Amniotic epithelial cell (primary cell): ENCODE measurements around the gene ABCF1.

Source experiments
- DNase-seq: peaks from one replicate; pipeline ENCODE4 v3.0.0-alpha.2; 2010; ENCODE audit warnings: low read depth

ABCF1 gene

DNA sequence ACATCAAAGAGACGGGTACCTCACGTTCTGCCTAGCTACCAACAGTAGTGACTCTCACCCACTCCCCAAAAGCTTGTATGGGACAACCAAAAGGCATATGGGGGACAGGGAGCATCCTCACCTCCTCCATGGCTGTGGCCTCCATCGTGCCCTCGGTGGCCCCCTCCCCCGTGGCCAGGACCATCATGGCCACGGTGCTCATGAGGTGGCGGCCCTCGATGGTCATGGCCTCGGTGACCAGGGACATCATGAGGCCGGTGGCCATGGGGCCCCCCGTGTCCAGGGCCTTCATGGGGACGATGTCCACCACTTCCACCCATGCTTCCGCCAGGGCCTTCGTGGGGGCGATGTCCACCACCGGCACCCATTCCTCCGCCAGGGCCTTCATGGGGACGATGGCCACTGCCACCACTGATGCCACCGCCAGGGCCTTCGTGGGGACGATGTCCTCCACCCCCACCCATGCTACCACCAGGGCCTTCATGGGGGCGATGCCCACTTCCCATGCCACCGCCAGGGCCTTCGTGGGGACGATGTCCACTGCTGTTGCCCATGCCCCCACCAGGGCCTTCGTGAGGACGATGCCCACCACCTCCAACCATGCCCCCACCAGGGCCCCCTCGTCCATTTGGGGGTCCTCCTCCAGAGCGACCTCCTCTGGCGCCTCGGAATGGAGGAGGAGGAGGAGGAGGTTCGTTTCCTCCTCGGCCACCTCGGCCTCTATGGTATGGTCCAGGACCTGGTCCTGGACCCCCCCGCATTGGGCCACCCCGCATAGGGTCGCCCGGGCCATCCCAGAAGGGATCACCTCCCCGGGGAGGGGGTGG, 30.8 kb downstream of the ABCF1 start:
- DNase-seq, result no peak

DNA sequence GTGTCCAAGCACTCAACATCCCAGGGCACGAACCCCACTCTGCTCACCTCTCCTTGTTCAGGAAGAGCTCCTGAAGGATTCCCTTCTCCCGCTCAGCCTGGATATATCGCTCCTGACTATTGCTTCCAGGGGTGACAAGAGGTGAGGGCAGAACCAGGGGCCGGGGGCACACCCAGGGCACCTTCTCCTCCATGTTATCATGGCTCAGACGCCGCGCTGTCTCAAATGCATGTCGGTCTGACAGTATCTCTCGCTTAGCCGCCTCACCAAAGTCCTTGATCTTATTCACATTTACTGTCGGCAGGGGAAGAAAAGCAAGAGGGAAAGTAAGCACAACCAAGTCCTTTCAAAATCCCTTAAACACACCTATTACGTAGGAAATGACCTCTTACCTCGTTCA, 32.7 kb downstream of the ABCF1 start:
- no peak for DNase-seq

DNA sequence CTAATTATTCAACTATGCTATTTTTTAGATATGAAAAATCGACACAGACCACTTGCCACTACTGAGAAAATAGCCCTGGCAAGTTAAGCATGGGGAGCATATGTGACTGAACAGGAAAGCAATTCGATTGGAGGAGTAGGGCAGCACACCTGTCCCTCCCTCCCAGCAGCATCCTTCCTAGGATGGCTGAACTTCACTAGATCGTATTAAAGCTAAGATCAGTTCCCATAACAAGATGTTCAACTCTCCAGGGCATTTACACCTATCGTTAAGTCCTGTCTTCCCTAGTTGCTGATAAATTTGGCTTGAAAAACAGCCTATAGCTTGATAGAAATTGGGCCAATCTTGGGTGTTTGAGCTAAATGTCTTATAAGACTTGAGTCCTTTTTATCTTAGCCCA, 38.8 kb downstream of the ABCF1 start:
- no peak for DNase-seq

DNA sequence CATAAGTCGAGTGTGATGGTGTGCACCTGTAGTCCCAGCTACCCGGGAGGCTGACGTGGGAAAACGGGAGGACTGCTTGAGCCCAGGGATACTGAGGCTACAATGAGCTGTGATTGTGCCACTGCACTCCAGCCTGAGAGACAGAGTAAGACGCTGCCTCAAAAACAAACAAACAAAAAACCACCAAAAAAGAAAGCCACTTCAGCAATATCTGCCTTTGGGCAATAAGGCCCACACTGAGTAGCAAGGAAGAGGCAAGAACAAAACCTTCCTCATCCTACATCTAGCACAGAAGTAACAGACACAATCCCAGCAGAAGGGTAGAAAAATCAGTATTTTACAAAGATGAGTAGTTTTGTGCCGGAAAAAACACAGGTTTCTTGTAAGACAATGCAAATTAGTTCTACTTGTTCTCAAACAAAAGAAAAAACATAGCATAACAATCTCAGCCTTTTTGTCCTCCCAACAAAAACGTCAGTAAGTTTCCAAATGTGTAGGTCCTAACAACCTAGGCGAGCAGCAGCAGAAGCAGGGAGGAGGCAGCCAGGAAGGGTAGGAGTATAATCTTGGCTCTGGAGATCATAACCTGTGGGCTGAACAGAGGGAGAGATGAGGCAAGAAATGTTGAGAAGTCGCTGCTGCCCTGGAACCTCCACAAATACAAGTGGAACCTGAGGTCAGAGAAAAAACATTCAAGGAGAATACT, 40.1 kb downstream of the ABCF1 start:
- DNase-seq, result peak; percentile 81

DNA sequence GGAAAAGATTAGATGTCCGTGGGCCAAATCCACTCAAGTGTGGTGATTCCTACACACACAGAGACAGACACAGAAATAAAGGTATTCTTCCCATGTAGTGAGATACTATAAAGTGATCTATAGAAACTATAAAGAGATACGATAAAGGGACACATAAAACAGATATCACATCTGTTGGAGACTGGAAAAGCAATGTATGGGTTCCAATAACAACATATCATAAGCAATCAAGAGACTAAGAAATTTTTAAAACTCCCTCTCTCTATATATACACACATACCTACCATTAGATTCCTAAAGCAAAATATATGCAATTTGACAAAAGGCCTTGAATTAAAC, 40.6 kb downstream of the ABCF1 start:
- DNase-seq, result no peak

DNA sequence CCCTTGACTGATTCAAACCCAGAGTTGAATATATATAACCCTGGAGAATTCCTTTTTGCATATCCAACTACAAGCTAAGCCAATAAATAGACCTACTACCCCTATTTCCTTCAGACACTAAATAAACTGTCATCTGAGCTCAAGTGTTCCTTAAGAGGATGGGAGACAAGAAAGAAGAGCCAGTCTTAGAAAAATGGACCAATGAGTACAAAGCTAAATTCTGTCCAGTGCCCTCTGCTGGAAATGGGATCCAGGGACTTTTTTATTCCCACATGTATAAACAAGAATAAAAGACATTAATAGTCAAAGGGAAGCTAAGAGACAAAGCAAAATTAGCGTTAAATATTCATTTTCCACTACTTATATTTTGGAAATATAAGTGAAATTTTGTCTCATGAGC, 41.0 kb downstream of the ABCF1 start:
- DNase-seq, result peak; percentile 36

DNA sequence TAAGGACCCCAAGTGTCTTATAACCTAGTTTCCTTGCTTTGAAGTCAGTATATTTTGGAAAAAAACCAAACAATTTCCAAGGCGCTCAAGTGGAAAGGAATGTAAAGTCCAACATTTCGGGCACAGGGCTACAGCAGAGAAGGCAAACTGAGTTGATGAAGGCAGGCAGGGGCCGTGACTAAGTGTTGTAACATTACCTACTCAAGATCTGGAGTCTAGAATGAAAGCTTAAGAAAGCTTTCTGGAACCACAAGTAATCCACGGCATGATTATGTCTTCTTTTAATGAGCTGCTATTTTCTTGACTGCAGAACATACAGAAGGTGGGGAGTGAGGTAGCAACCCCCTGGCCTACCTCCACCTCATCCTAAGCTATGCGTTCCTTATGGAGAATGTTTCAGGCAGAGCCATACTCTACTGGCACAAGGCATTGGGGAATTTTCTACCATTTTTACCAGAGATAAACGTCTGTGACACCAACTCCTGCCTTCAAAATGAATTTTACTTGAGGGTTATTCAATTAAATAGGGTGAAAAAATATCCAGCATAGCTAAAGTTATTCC, 41.5 kb downstream of the ABCF1 start:
- peak; percentile 80 for DNase-seq

DNA sequence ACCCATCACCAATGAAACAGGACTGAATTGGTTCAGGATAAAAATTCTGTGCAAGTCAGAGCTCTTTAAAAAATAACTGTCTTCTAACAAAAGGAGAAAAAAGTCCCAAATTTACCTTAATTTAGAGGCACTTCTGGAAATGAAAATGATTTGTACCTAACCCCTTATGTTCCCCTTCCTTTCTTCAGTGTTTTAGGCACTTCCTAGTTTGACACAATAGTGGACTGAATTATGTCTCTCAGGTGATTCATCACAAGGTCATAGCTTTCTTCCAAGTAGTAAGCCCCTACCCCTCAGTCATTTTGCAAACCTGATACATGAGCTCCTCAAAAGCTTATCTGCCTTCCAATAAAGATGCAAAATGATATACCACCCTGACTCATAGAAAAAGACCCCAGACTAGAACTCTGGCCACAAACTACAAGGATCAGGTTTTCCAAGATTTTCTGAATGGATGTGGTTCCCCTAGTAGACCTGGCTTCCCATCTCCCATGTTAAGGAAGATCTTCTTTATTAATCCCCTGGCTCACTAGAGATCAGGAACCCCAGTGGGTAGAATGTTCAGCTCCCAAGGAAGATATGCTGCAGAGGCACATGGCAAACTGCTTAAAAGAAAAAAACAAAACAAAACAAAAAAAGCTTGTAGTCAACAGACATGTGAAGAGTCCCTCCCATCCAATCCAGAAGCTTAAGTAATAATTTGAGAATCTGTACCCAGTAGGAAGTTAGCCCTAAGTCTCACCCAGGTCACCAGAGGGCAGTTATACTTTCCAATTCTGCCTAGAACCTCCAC, 42.2 kb downstream of the ABCF1 start:
- peak; percentile 71 for DNase-seq

DNA sequence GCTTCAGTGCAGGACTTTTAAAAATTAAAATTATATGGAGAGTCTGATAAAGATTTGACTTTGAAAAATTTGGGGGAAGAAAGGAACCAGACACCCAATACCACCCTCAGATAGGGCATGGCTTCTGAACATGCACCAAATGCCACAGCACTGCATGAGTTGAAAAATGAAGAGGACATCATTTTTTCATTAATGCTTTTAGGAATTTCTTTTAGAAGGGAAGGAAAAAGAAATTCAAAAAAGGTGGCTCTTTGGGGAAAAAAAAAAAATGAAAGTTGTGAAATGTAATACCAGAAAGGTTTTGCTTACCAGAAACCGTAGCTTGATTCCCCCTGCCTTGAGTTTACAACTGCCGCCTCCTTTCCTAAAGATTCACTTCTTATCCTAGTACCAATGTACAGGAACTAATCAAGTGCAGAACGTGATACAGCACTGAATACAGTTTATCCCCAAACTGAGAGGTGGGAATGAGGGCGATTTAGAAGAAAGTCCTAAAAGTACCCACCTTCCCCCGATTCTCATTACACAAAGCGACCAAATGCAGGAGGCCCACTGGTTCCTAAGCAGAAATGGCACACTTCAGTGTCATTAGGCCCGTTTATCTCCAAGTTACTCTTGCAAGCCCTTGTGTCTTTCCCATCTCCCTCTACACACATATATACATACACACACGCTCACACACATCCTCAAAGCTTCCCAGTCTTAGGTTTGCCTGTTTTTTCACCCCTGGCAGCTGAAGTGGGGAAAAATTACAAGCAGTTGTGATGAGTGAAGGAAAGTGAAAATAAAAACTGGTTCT, 43.0 kb downstream of the ABCF1 start:
- peak; percentile 29 for DNase-seq

DNA sequence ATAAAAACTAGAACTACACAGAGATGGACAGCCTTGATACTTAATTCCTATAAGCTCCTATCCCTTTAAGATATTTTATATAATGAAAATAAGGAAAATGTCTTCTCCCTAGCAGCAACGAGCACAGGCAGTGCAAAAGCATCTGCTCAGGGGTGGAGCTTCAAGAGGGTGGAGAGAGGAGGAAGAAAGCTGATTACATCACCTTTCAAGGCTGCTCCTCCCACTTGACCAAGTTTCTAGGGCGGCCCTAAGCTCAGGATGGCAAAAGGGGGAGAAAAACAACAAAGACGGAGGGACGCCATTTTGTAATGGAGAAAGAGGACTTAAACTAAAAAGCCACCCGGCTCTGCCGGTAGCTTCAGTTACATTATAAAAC, 43.6 kb downstream of the ABCF1 start:
- DNase-seq, result peak; percentile 98

DNA sequence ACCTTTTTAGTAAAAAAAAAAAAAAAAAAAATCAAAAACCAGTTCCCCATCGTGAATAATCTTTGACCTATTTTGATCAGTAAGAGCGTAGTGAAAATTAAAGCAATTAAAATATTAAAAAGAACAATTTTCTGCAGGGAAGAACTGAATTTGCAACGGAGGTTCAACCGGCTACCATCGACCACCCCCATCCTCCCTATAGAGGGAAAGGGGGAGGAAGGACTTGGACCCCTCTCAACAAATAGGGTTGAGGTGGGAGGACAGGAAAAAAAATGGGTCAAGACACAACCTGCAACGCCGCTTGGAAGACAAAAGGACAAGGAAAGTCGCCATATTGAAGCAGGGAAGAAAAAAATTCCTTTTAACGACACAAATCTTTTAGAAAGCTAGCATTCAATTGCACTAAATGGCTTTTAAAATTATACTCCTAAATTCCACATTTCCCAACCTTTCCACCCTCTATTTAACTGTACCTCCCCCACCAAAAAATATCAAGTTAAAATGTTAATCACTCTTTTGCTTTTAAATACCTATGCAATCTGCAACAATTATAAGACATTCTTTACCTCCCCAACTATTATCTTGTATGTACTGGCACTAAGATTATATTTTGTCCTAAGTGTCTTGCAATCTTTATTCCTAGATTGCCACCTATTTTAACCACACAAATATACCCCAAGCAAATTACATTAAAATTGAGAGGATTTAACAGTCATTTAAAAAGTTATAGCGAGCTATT, 44.1 kb downstream of the ABCF1 start:
- peak; percentile 89 for DNase-seq

DNA sequence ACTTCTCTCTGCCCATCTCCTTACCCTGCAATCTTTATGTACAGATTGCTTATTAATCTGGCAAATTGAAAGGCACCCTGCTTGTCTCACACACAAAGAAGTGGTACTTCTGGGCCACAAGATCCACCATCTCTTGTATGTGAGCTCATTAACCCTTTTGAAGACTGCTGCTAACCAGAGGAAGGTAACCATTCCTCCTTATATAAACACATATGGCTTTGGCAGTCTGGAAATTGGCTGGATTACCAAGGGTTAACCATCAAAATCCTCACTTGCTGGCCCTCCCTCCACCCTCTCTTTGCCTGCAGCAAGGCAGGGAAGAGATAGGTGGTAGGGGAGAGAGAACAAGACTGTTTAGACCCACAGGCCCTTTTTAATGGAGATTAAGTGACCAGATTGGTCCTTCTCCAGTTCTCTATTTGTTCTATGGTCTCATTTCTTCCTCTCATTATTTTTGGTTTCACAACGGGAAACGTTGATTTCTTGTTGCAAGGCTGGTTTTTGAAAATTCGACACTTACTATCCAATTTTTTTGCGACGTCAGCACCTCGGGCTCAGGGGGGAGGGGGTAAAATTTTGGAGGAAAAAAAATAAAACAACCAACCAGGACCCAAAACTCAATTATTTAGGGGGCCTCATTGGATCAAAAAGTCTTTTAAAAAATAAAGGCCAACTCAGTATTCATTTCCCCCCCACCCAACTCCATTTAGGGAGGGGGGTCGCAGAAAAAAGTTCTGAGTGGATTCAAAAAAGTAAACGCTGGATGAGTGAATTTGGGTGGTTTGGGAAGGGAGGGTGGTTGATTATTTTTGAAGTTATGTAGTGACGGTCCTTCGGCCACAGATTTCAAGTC, 44.9 kb downstream of the ABCF1 start:
- DNase-seq, result peak; percentile 30

DNA sequence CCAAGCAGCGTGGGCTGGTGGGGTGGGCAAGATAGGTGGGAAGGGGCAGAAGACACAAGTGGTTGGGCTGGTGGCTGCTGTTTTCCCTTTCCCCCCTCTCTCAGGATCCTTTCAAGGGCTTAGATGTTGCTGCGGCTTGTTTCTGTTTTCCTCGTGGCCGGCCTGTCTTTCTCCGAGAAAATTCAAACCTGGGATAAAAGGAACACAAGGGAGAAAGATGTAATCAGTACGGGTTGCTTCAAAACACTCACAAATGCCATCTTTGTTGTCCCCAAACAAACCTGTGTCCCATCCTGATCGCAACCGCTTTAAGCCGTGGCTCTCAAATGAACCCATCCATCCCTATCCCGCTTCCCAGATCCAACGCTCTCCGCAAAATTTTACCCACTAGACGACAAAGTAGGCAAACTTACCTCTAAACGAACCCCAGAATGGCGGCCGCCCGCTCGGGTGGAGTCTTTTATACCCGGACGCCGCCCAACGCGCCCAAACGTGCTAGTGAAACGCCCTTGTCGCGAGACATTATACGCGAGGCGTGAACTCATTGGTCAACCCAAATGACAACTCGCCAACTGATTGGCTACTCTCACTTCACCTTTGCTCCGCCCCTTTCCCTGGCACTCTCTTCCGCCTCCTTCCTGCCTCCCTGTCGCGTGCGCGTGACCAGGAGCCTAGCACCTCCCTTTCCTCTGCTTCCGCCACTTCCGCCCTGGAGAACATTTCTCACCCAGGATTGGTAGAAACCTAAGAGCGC, 45.7 kb downstream of the ABCF1 start, which contains the start of gene PPP1R10:
Gene PPP1R10 (minus strand): TSS at position 433 of the 754 bp plus-strand sequence. CDS start 7,299 bp downstream, outside the sequence.
- DNase-seq, result peak; percentile 100

DNA sequence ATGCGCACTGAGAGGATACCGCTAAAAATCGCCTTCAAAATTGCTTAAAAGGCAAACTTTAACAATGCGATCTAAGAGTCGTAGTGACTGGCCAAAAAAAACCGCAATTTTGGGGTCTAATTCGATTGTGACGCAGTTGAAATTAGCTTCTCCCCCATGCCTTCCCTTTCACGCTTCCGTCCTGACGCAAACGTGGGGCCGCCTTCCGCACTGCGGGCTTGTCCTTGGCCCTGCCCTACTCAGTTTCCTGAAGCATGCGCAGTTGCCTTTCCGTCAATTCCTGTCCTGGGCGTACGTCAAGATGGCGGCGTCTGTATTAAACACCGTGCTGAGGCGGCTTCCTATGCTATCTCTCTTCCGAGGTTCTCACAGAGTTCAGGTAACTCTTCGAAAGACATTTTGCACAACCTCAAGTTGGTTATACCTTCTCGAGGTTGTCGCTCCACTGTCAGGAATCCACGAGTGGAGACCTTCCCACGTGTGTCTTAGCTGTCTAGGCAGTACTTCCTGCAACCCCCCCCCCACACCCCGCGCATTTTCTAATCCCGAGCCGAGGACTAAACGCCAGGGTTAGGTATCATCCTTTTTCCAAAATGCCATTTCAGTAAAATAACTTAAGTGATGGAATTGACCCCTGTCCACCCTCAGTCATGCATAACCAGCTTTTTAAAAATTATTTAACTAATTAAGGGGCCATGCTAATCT, 46.5 kb downstream of the ABCF1 start, which contains the start of gene MRPS18B:
Gene MRPS18B (plus strand): TSS at position 276 of the 705 bp plus-strand sequence. CDS start 26 bp downstream, at position 302.
- DNase-seq, result peak; percentile 98

DNA sequence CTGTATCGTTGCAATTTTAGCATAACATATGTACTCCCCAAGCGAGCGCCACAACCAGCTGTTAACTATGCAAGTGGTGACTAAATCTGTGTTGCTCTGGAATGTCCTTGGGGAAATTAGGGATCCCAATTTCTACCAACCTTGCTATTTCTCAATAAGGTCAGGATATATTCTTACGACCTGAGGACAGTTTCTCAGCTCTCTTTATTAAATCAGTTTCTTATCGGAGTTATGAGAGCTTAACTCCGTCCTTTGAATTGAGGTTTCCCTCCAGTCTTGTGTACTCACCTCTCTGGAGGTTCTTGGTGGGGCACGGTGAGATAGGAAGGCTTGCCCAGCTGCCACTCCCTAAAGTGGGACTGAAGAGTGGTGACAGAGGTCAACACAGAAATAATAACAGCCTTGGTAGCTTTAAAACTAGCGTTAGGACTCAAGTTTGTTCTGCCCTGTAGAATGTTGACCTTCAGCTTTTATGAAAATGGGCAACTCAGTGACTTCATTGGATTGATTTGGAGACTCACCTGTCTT, 47.1 kb downstream of the ABCF1 start:
- DNase-seq, result no peak

DNA sequence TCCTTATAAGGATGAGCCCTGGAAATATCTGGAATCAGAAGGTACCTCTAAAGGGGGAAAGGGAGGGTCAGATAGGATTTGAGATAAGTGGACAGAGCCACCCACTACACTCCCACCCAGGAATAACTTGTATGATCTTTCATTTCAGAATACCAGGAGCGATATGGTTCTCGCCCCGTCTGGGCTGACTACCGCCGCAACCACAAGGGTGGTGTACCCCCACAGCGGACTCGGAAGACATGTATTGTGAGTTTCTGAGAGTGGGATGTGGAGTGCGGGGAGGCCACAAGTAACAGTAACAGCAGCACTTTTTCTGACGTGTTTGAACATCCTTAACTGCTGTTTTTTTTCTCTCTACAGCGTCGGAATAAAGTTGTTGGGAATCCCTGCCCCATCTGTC, 48.3 kb downstream of the ABCF1 start:
- DNase-seq, result no peak

DNA sequence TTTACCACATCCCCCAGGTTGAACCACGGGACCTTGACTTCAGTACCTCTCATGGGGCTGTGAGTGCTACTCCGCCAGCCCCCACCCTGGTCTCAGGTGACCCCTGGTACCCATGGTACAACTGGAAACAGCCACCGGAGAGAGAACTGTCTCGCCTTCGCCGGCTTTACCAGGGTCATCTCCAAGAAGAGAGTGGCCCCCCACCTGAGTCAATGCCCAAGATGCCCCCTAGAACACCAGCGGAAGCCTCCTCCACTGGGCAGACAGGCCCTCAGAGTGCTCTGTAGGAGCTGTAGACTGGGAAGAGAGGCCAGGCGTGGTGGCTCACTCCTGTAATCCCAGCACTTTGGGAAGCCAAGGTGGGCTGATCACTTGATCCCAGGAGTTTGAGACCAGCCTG, 54.3 kb downstream of the ABCF1 start:
- DNase-seq, result no peak
